Measurements from ENCODE around the gene TMEM115. TPM values are rescaled to one million over a fixed set of nuclear protein-coding genes. Genes with fewer than 3 reads are reported as not detected.

The TMEM115 gene
- total and polyA plus RNA-seq, 2 of the 13 experiments (the other 11 are each of a cell fraction or from before 2014, with no cell fraction given), result 22.1 to 30.7 TPM

DNA sequence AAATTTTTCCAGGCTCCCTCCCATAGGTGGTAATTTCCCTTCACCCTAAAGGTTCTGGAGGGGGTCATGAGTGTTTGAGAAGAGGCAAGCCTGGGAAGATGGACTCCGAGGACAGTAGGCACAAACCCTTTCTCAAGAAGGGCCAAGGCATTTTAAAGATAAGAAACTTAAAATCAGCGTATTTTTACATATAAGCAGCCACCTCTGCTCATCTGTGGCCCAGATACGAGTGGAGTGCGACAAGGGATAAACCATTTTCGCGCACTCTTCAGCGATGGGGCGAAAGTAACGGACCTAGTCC is 19.2 kb downstream of the TMEM115 start:
- no peaks in the 10 kb centered on the region; the same call in 1 of the 2 replicates for H4K20me1 ChIP-seq (ENCODE audit: insufficient read depth, low read length)
- TF ChIP-seq ASH2L (IDR thresholded peaks at IDR 0.05; ENCODE audit: insufficient read length, low read depth, low read length) (no peak), NR2F6 (IDR thresholded peaks at IDR 0.05) (no peak), NR2F6 (CRISPR knock-in tag; IDR thresholded peaks at IDR 0.05) (no peak), MXI1 (IDR thresholded peaks at IDR 0.05; ENCODE audit: borderline replicate concordance, low read depth, low read length) (no peak), ZNF619 (CRISPR knock-in tag; IDR thresholded peaks at IDR 0.05) (no peak), REXO4 (CRISPR knock-in tag; IDR thresholded peaks at IDR 0.05; ENCODE audit: borderline replicate concordance) (no peak), ZMYM2 (CRISPR knock-in tag; IDR thresholded peaks at IDR 0.05) (no peak)
- TF ChIP-seq, protein P1, sequence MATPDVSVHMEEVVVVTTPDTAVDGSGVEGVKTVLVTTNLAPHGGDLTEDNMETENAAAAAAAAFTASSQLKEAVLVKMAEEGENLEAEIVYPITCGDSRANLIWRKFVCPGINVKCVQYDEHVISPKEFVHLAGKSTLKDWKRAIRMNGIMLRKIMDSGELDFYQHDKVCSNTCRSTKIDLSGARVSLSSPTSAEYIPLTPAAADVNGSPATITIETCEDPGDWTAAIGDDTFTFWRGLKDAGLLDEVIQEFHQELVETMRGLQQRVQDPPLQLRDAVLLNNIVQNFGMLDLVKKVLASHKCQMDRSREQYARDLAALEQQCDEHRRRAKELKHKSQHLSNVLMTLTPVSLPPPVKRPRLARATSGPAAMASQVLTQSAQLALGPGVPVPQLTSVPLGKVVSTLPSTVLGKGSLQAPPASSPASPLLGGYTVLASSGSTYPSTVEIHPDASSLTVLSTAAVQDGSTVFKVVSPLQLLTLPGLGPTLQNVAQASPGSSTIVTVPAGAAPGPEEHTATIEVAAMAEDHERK (CRISPR knock-in tag; IDR thresholded peaks at IDR 0.05; ENCODE audit: low read depth), result no peak
- TF ChIP-seq, protein P2, sequence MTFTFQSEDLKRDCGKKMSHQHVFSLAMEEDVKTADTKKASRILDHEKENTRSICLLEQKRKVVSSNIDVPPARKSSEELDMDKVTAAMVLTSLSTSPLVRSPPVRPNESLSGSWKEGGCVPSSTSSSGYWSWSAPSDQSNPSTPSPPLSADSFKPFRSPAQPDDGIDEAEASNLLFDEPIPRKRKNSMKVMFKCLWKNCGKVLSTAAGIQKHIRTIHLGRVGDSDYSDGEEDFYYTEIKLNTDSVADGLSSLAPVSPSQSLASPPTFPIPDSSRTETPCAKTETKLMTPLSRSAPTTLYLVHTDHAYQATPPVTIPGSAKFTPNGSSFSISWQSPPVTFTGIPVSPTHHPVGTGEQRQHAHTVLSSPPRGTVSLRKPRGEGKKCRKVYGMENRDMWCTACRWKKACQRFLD (CRISPR knock-in tag; IDR thresholded peaks at IDR 0.05; ENCODE audit: borderline replicate concordance), result no peak
- TF ChIP-seq, protein P3, sequence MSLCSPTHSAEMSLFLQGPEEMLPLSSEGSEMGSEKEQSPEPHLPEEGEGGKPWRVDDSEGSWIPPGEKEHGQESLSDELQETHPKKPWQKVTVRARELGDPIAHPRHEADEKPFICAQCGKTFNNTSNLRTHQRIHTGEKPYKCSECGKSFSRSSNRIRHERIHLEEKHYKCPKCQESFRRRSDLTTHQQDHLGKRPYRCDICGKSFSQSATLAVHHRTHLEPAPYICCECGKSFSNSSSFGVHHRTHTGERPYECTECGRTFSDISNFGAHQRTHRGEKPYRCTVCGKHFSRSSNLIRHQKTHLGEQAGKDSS (CRISPR knock-in tag; IDR thresholded peaks at IDR 0.05; ENCODE audit: borderline replicate concordance, low read depth), result no peak
- no peak for ATAC-seq
- no peak overlapping the region for H3K9ac ChIP-seq (ENCODE audit: insufficient read depth, low read depth, low read length)
- no peaks in the 10 kb centered on the region for H3K9me3 ChIP-seq (ENCODE audit: low read length)
- no peak for DNase-seq (ENCODE audit: low spot score)
- H3K27me3 ChIP-seq (ENCODE audit: control insufficient read depth in 1 of 2, insufficient read depth in 2 of 2, low read length in 2 of 2), result peaks cover 1 to 2% of the 10 kb centered on the region in 2 experiments; a peak in 1 of 5 replicates
- in situ Hi-C loops (cut with HindIII; ENCODE audit: extremely low pct_ligation_motif_present, low pct_unique_long_range_greater_than_20kb) (loop anchor here (10.0 kb wide), 1 partner anchor 205 kb away; no protein-coding TSS in a partner anchor), intact Hi-C loops (cut with micrococcal nuclease; ENCODE audit: unreplicated experiment) (loop anchor here (10.0 kb wide), 1 partner anchor 205 kb away; no protein-coding TSS in a partner anchor)
- H2AFZ ChIP-seq (ENCODE audit: low read length), result no peak overlapping the region
- ChIA-PET CTCF (ENCODE audit: low intra/inter-chr PET ratio, low total read pairs) (no interaction called here), POLR2A (no interaction called here)
- no TSS peak for BruUV-seq (replicated peaks)
- no peak overlapping the region for H3K27ac ChIP-seq (ENCODE audit: extremely low read length, insufficient read depth, low read length)
- H3K79me2 ChIP-seq (ENCODE audit: insufficient read depth, low read length), result peaks cover 18% of the 10 kb centered on the region
- H3K4me3 ChIP-seq (replicated peaks in 1 of 3; ENCODE audit: insufficient read depth in 1 of 3, low read depth in 2 of 3, low read length in 3 of 3), result no peak overlapping the region
- no peaks in the 10 kb centered on the region for H3K36me3 ChIP-seq (replicated peaks in 1 of 2; ENCODE audit: control insufficient read depth in 1 of 2, insufficient read depth in 2 of 2, low read length in 2 of 2)
- H3K4me1 ChIP-seq (ENCODE audit: insufficient read depth, low read length), result peaks cover 57% of the 10 kb centered on the region
- no peak for FAIRE-seq
- 91% methylated on average over 9 of the region's 9 CpGs for WGBS (ENCODE audit: low lambda C conversion rate)
- H3K4me2 ChIP-seq (ENCODE audit: low read depth, low read length), result no peak overlapping the region

Measured in HepG2 (cell line).